Lower lobe of right lung (tissue), 2 donors: ENCODE measurements around the gene DAP. TPM values are rescaled to one million over a fixed set of nuclear protein-coding genes. Genes with fewer than 3 reads are reported as not detected.

ENCODE experiments used
- ATAC-seq, 2 donors: fragments of 200-7000 bp; cut with Tn5 transposase; one replicate each; pipeline ENCODE4 v1.9.1; 2020 to 2022; ENCODE audit warnings: mild to moderate bottlenecking in 2 of 2, moderate library complexity in 2 of 2
- DNase-seq: peaks from one replicate; pipeline ENCODE4 v3.0.0-alpha.2; 2020
- H3K27ac ChIP-seq: fragments of 200-600 bp; one replicate; pipeline ENCODE4 v1.8.0; 2022
- H3K27me3 ChIP-seq: fragments of 200-600 bp; one replicate; pipeline ENCODE4 v1.8.0; 2022; ENCODE audit warnings: low read depth
- H3K36me3 ChIP-seq: fragments of 200-600 bp; one replicate; pipeline ENCODE4 v1.8.0; 2022; ENCODE audit warnings: mild to moderate bottlenecking
- H3K4me1 ChIP-seq: fragments of 200-600 bp; one replicate; pipeline ENCODE4 v1.8.0; 2022
- H3K4me3 ChIP-seq: fragments of 200-600 bp; one replicate; pipeline ENCODE4 v1.8.0; 2022; ENCODE audit warnings: mild to moderate bottlenecking
- H3K9me3 ChIP-seq: fragments of 200-600 bp; one replicate; pipeline ENCODE4 v1.8.0; 2022
- CTCF ChIP-seq: fragments of 200-600 bp; IDR thresholded peaks from one replicate; pipeline ENCODE4 v1.8.0; 2022; ENCODE audit warnings: antibody characterized with exemption, mild to moderate bottlenecking
- intact Hi-C: fragments of 100-400 bp; cut with DNase I; formaldehyde crosslinking; loops from one replicate; pipeline ENCODE4 v1.11.0; 2022
- total RNA-seq: library from RNA; stranded (reverse); fragmentation: NEBNext Ultra II Directional; extraction: Animal tissue kit (Norgen Biotek cat#: 25700); gene quantifications from one replicate; pipeline ENCODE4 v1.2.1, GENCODE V29; 2021
- donor health status: DM: no; HTN: yes; CAD: no; lungs with severe emphysema.

Gene DAP
- total RNA-seq, 1 donor from 2014 or later = 89.8 TPM

- Histone ChIP-seq H3K4me3 (no peak overlapping the region), H3K4me1 (no peaks in the 10 kb centered on the region), H3K9me3 (no peaks in the 10 kb centered on the region), H3K36me3 (no peaks in the 10 kb centered on the region), H3K27ac (no peak overlapping the region), H3K27me3 (no peaks in the 10 kb centered on the region)
- intact Hi-C loops = no loop called here
- TF ChIP-seq CTCF = no peak
- DNase-seq (no peak), ATAC-seq (no peak)
Measured at GRCh38 chr5:10779592-10779991, 18.6 kb upstream of the DAP start.

- Histone ChIP-seq H3K9me3 (no peaks in the 10 kb centered on the region), H3K27me3 (no peaks in the 10 kb centered on the region), H3K4me1 (no peaks in the 10 kb centered on the region), H3K36me3 (no peaks in the 10 kb centered on the region), H3K27ac (no peak overlapping the region), H3K4me3 (no peak overlapping the region)
- ATAC-seq (no peak), DNase-seq (no peak)
- intact Hi-C loops = no loop called here
- no peak for TF ChIP-seq CTCF
Measured at GRCh38 chr5:10778179-10778910, 17.3 kb upstream of the DAP start.

GRCh38 chr5:10775646-10776045 lies 14.6 kb upstream of the DAP start:
- no peaks in the 10 kb centered on the region for H3K4me1 ChIP-seq
- no peaks in the 10 kb centered on the region for H3K27me3 ChIP-seq
- H3K9me3 ChIP-seq = no peaks in the 10 kb centered on the region
- no peak overlapping the region for H3K4me3 ChIP-seq
- DNase-seq (no peak), ATAC-seq (no peak)
- no peak for TF ChIP-seq CTCF
- intact Hi-C loops = no loop called here
- H3K36me3 ChIP-seq = no peaks in the 10 kb centered on the region
- no peak overlapping the region for H3K27ac ChIP-seq

GRCh38 chr5:10772901-10773585 lies 12.0 kb upstream of the DAP start:
- no peaks in the 10 kb centered on the region for H3K9me3 ChIP-seq
- H3K4me3 ChIP-seq = no peak overlapping the region
- intact Hi-C loops = no loop called here
- DNase-seq = no peak
- TF ChIP-seq CTCF = no peak
- no peak overlapping the region for H3K27ac ChIP-seq
- no peak for ATAC-seq
- no peaks in the 10 kb centered on the region for H3K36me3 ChIP-seq
- no peaks in the 10 kb centered on the region for H3K4me1 ChIP-seq
- no peaks in the 10 kb centered on the region for H3K27me3 ChIP-seq

- Histone ChIP-seq H3K36me3 (no peaks in the 10 kb centered on the region), H3K4me3 (no peak overlapping the region), H3K27me3 (no peaks in the 10 kb centered on the region), H3K27ac (no peak overlapping the region), H3K9me3 (no peaks in the 10 kb centered on the region), H3K4me1 (no peaks in the 10 kb centered on the region)
- no peak for TF ChIP-seq CTCF
- DNase-seq (no peak), ATAC-seq (no peak)
- intact Hi-C loops = no loop called here
Measured at GRCh38 chr5:10768328-10768899, 7.4 kb upstream of the DAP start.
